Esophagus squamous epithelium (tissue), 4 donors: ENCODE measurements around the gene DSCAML1.

ENCODE experiments used
- POLR2A ChIP-seq, 4 donors: fragments of 450-650 bp; IDR thresholded peaks; one replicate each; pipeline ENCODE4 v1.6.1; 2017; ENCODE audit warnings: antibody characterized with exemption in 4 of 4, mild to moderate bottlenecking in 4 of 4, moderate library complexity in 3 of 4
- TF ChIP-seq, protein P1 (sequence below), 6 experiments: fragments of 450-650 bp in 4 of 6; fragments of 200-600 bp in 2 of 6; sonication (generic) in 2 of 6; IDR thresholded peaks; one replicate each; pipeline ENCODE4 v1.5.1; 2016 to 2019; ENCODE audit warnings: antibody characterized with exemption in 6 of 6, mild to moderate bottlenecking in 4 of 6, moderate library complexity in 4 of 6

DNA sequence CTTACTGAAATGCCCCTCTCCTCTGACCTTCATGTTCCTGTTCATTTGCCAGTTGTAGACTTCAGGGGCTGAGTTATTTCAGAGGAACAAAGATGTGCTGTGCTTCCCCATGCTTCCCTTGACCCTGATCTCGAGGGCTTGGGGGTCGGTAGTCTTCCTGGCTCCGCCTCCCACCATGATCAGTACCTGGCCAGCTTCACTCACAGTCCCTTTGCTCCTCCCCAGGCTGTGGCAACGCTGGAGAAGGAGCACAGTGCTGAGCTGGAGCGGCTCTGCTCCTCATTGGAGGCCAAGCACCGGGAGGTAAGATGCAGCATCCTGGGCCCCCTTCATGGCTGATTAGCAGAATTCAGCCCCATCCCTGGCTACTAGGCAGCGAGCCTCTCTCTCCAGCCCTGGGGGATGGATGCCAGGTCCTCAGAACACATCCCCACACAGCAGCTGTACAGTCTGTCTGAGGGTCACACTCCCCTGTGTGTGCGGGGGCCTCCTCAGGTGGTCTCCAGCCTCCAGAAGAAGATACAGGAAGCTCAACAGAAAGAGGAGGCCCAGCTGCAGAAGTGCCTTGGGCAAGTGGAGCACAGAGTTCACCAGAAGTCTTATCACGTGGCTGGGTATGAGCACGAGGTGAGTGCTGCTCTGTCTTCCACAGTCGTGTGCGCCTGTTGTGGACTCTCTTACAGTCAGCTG lies 404.9 kb downstream of the DSCAML1 start:
- TF ChIP-seq POLR2A (IDR thresholded peaks at IDR 0.05): no peak
- TF ChIP-seq, protein P1, sequence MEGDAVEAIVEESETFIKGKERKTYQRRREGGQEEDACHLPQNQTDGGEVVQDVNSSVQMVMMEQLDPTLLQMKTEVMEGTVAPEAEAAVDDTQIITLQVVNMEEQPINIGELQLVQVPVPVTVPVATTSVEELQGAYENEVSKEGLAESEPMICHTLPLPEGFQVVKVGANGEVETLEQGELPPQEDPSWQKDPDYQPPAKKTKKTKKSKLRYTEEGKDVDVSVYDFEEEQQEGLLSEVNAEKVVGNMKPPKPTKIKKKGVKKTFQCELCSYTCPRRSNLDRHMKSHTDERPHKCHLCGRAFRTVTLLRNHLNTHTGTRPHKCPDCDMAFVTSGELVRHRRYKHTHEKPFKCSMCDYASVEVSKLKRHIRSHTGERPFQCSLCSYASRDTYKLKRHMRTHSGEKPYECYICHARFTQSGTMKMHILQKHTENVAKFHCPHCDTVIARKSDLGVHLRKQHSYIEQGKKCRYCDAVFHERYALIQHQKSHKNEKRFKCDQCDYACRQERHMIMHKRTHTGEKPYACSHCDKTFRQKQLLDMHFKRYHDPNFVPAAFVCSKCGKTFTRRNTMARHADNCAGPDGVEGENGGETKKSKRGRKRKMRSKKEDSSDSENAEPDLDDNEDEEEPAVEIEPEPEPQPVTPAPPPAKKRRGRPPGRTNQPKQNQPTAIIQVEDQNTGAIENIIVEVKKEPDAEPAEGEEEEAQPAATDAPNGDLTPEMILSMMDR (IDR thresholded peaks at IDR 0.05): no peak
